DMS153 treated with DMSO at 0.1 percent for 48 hours (cell line): Measurements from ENCODE around the gene TXNRD1.
"Not testable (repeated sequence)": the region's sequence is repeated elsewhere in the genome, so short reads cannot be mapped to it uniquely, and the experiment has no call there.

ENCODE experiments used
- DNase-seq: peaks from one replicate; lab custom pipeline; 2025; ENCODE audit not compliant: unreplicated experiment; lab: John Stamatoyannopoulos, UW

TXNRD1 gene

DNA sequence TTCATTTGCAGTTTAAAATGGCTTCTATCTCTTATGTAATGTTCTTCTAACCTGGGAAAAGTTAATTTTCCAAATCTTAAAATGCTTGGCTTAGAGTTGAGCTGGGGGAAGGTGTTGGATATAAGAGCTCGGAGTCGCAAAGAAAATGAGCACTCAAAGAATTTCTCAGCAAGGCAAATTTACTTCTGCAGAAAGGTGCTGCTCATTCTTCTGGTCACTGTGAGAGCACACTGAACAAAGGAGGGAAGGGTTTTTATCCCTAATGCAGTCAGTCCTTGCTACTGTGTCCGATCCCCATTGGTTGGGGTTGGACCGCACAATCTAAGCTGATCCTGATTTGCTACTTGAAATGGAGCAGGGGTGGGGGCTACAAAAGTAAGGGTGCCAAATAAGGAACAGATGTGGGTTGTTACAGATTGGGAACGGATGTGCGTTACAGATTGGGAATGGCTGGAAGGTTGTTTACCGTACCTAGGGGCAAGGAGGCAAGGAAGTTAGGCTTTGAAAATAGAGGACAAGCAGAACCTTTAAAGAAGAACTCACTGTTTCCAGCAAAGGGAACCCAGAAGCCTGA is 19.4 kb downstream of the TXNRD1 start:
- no peak for DNase-seq

DNA sequence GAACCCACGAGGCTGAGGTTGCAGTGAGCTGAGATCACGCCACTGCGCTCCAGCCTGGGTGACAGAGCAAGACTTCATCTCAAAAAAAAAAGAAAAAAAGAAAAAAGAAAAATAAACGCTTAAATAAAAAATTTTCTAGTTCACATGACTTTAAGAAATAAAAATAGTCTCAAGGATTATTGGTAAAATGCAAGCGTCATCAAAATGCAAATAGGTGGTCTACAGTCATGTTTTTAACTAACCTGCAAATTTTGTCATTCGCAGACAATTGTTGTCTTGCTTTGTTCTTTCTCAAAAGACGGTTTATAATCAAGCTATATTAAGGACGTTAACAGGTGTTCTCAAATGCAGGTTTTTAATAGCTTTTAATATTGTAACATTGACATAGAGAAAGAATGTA is 22.4 kb downstream of the TXNRD1 start:
- DNase-seq = no peak

DNA sequence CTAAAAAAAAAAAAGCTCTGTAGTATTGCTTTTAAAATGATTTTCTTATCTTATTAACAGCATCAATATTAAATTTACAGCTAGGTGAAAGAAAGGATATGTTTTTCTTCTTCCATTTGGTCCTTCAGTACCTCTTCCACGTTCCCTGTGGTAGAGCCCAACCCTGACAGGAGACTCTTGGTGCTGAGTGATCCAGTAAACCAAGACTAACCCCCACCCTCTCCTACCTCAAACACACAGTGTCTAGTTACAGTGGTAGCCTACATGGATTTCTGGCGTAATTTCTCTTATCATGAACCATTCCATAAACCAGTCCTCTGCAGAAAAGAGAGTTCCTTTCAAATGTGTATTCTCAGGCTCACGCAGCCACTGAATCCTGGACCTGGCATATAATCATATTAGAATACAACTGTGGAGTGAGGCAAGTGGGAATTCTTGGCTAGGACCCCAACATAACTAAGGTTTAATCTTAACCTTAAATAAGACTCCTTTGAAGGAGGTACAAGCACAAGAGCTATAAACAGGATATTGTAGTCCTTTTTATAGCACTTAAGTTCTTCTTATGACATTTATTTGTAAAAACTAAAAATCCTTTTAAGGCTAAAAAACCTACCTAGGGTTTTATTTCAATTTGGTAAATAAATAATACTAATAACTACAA is 27.1 kb downstream of the TXNRD1 start:
- no peak for DNase-seq

DNA sequence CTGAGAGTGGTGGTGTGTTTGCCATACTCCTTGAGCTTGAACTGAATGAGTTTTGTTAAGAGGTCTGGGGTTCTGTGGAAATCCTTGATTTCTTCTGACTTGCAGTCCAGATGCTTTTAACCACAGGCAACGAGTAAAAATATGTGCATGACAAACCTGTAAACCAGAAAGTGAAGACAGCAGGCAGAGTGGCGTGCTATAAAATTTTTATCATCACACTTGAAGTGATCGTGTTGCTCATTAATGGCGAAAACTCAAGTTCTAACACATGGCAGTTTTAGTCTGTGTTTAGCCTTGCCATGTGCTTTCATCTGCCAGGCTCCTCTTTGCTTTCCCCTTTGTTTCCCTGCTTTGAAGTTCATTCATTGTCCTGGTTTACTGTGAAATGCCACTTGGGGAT is 28.0 kb downstream of the TXNRD1 start:
- no peak for DNase-seq

GRCh38 chr12:104243971-104244370 is 28.4 kb downstream of the TXNRD1 start:
- DNase-seq = no peak

GRCh38 chr12:104247698-104248097 is 32.1 kb downstream of the TXNRD1 start:
- DNase-seq = no peak

GRCh38 chr12:104248444-104248843 is 32.9 kb downstream of the TXNRD1 start:
- DNase-seq = no peak

DNA sequence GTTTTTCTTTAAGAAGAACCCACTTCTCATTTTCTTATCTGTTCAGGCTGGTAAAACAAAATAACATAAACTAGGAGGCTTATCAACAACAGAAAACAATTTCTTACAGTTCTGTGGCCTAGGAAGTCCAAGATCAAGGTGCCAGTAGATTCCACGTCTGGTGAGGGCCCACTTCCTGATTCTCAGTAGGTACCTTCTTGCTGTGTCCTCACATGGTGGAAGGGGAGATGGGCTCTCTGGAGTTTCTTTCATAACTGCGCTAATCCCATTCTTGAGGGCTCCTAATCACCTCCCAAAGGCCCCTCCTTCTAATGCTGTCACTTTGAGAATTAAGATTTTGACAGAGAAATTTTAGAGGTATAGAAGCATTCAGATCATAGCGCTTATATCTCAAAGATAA is 33.4 kb downstream of the TXNRD1 start:
- DNase-seq = no peak

- DNase-seq = no peak
These were observed 34.3 kb downstream of the TXNRD1 start for GRCh38 chr12:104249898-104250297.

- no peak for DNase-seq
These were observed 35.0 kb downstream of the TXNRD1 start for GRCh38 chr12:104250366-104251125.

DNA sequence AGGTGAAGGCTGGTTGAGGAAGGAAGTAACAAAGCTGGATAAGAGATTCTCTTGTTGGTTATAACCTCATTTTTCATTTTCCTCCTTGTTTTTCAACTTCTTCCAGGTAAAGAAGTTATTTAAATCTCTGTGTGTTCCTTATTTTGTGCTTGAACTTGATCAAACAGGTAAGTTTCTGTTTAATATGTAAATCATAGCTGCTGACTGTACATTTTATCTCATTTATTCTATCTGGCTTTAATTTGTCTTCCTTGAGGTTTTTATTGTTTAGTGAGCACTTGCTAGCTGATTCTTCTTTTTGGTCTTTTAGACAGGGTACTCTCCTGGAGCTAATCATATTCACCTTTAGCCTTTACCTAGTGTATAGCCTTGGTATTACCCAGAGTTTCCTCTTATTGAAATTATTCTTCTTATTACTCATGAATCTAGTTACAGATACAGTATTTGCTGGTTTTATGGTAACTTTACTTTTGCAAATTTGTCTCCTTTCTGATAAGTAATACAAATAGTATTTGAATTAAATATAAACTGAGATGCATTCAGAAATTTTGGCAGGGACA is 42.4 kb downstream of the TXNRD1 start:
- DNase-seq = no peak

DNA sequence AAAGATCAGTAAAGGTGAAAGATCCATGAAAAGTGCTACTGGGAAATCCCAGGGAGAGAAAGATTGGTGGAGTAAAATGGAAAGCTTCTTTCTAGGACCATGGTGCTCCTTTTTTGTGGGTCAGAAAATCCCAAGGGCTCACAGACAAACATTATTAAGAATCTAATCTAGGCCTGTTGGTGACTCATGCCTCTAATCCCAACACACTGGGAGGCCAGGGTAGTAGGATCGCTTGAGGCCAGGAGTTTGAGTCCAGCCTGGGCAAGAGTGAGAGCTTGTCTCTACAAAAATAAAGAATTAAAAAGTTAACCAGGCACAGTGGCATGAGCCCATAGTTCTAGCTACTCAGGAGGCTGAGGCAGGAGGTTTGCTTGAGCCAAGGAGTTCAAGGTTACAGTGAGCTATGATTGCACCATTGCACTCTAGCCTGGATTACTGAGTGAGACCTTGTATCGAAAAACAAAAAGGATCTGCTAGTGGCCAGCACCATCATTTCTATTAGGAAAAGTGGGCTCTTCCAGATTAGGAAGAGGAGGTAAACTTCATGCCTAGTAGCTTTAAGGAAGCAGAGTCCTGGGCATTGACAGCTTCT is 43.0 kb downstream of the TXNRD1 start:
- no peak for DNase-seq

DNA sequence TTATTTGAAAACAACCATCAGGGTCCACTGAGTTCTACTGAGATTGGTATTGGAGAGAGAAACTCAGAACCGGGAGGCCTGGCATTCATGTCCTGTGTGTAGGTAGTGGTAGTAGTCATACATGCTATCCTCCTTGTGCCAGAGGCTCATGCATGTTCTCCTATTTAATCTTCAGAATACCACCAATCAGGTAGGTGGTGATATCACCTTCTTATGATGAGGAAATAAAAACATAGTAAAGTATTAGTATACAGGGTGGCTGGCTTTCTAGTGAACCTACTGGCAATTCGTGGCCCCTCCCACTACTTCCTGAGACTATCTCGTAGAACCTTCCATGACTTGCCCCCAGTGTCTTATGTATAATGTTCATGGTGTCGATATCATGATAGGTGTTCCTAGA is 47.4 kb downstream of the TXNRD1 start:
- no peak for DNase-seq

- DNase-seq = peak; percentile 36
These were observed 48.2 kb downstream of the TXNRD1 start for GRCh38 chr12:104263580-104264358.

DNA sequence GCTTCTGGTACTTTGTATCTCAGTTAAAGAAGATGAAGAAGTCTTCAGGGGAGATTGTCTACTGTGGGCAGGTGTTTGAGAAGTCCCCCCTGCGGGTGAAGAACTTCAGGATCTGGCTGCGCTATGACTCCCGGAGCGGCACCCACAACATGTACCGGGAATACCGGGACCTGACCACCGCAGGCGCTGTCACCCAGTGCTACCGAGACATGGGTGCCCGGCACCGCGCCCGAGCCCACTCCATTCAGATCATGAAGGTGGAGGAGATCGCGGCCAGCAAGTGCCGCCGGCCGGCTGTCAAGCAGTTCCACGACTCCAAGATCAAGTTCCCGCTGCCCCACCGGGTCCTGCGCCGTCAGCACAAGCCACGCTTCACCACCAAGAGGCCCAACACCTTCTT is 49.9 kb downstream of the TXNRD1 start:
- DNase-seq = not testable (repeated sequence)

DNA sequence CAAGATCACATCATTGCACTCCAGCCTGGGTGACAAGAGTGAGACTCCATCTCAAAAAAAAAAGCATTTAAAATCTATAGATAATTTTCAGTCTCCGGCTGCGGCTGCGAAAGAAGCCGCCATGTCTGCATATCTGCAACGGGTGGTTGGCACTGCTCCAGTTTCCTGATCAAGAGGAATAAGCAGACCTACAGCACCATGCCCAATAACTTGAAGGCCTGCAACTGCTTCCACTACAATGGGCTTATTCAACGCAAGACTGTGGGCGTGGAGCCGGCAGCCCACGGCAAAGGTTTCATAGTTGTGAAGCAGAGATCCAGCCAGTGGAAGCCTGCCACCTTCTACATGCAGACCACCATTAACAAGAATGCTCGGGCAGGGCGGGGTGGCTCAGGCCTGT is 57.4 kb downstream of the TXNRD1 start:
- no peak for DNase-seq

DNA sequence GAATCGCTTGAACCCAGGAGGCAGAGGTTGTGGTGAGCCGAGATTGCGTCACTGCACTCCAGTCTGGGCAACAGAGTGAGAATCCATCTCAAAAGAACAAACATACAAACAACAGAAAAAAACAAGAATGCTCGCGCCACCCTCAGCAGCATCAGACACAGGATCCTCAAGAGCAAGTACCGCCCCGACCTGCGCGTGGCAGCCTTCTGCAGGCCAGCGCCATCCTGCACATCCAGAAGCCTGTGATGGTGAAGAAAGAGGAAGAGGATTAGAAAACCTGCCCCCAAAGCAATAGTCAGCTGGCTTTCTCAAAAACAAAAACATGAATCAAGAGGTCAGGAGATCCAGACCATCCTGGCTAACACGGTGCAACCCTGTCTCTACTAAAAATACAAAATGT is 57.9 kb downstream of the TXNRD1 start:
- no peak for DNase-seq

GRCh38 chr12:104274811-104275210 is 59.2 kb downstream of the TXNRD1 start:
- no peak for DNase-seq

DNA sequence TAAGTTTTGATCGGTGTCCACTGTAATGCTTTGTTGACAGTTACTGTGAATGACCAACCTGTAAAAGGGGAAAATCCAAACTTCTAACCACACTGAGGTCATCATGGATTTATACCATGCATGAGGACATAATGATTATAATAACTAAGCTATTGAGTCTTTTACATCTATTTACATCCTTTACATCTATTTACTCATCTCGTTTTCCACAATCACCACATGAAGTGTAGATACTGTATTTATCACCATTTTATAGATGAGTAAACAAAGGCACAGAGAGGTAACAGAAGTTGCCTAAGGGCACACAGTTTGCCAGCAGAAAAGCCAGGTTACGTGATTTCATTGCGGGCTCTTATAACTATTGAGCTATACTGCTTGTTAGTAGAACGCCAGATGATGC is 60.1 kb downstream of the TXNRD1 start:
- peak; percentile 44 for DNase-seq

GRCh38 chr12:104276273-104277131 is 60.9 kb downstream of the TXNRD1 start:
- DNase-seq = peak; percentile 84
